Lung (tissue), 12 donors: ENCODE data around the gene C17orf113. TPM values are rescaled to one million over a fixed set of nuclear protein-coding genes. Genes with fewer than 3 reads are reported as not detected.

Experiments used
- ATAC-seq: fragments of 200-7000 bp; cut with Tn5 transposase; one replicate; pipeline ENCODE4 v1.9.1; 2020; ENCODE audit warnings: moderate number of reproducible peaks; ENCODE audit not compliant: insufficient read depth, low FRiP score
- DNase-seq, 3 donors: peaks; one replicate each; pipeline ENCODE4 v3.0.0-alpha.2; 2013 to 2017
- H3K27ac ChIP-seq, 2 donors: one replicate each; pipeline ENCODE4 v1.5.1; 2013; ENCODE audit warnings: mild to moderate bottlenecking in 2 of 2, moderate library complexity in 2 of 2, control low read depth in 1 of 2, inconsistent platforms in 1 of 2, low read depth in 1 of 2, low read length in 1 of 2
- H3K27me3 ChIP-seq, 3 donors: one replicate each; pipeline ENCODE4 v1.5.1; 2013; ENCODE audit warnings: low read length in 2 of 3; ENCODE audit not compliant: control insufficient read depth in 3 of 3, insufficient read depth in 3 of 3
- H3K36me3 ChIP-seq, 4 donors: one replicate each; pipeline ENCODE4 v1.5.1; 2013; ENCODE audit warnings: low read length in 4 of 4, mild to moderate bottlenecking in 1 of 4, moderate library complexity in 1 of 4; ENCODE audit not compliant: control insufficient read depth in 4 of 4, insufficient read depth in 4 of 4
- H3K4me1 ChIP-seq, 5 donors: one replicate each; pipeline ENCODE4 v1.5.1; 2013; ENCODE audit warnings: low read length in 5 of 5, mild to moderate bottlenecking in 2 of 5, moderate library complexity in 1 of 5; ENCODE audit not compliant: control insufficient read depth in 5 of 5, insufficient read depth in 5 of 5
- H3K4me3 ChIP-seq: one replicate; pipeline ENCODE4 v1.5.1; 2013; ENCODE audit warnings: mild to moderate bottlenecking, control low read depth, moderate library complexity
- H3K9ac ChIP-seq, 2 donors: one replicate each; pipeline ENCODE4 v1.5.1; 2013; ENCODE audit warnings: low read length in 2 of 2, control low read depth in 1 of 2; ENCODE audit not compliant: insufficient read depth in 1 of 2
- H3K9me3 ChIP-seq, 4 donors: one replicate each; pipeline ENCODE4 v1.5.1; 2013; ENCODE audit warnings: low read length in 3 of 4, mild to moderate bottlenecking in 1 of 4, moderate library complexity in 1 of 4; ENCODE audit not compliant: control insufficient read depth in 4 of 4, insufficient read depth in 3 of 4
- CTCF ChIP-seq: IDR thresholded peaks from 2 replicates; pipeline ENCODE4 v1.5.1; 2012; ENCODE audit warnings: mild to moderate bottlenecking; ENCODE audit errors: control extremely low read depth, extremely low read depth
- WGBS, 2 donors: extraction: QIAGEN DNeasy Blood & Tissue Kit; methylation state at CpG; one replicate each; pipeline ENCODE4 v1.1.7; 2013; 5-methylcytosine and 5-hydroxymethylcytosine counted together
- polyA plus RNA-seq, 2 donors: library from polyadenylated mRNA; stranded (reverse); fragments of 200-250 nt; gene quantifications; one replicate each; pipeline ENCODE4 v1.2.1, GENCODE V29; 2013
- total RNA-seq, 2 donors: library from RNA; depleted of rRNA in 1 of 2; stranded (reverse); fragments of >200 nt in 1 of 2; gene quantifications; one replicate each; pipeline ENCODE4 v1.2.1, GENCODE V29; 2014 to 2021
- donor health status: control.
- donor health status: control.
- donor health status: Bipolar disorder and iron deficiency.
- donor health status: healthy.
- donor health status: DM: yes; HTN: yes; CAD: no.

C17orf113 gene
- total and polyA plus RNA-seq, 4 donors, result 0.38 to 3.6 (median 1.2) TPM

GRCh38 chr17:42058063-42058462 lies 7.7 kb upstream of the C17orf113 start:
- Histone ChIP-seq H3K4me1 (no peaks in the 10 kb centered on the region), H3K27ac (no peak overlapping the region), H3K36me3 (no peaks in the 10 kb centered on the region), H3K9ac (no peak overlapping the region), H3K9me3 (peaks cover 0 to 4% (median 0%) of the 10 kb centered on the region in 4 donors), H3K4me3 (no peak overlapping the region), H3K27me3 (peaks cover 0 to 6% (median 1%) of the 10 kb centered on the region in 3 donors)
- no peak for DNase-seq
- WGBS, 2 donors, result 75 to 88% methylated on average over 7 of the region's 7 CpGs
- ATAC-seq, result no peak
- no peak for TF ChIP-seq CTCF

- Histone ChIP-seq H3K9ac (no peak overlapping the region), H3K4me1 (no peaks in the 10 kb centered on the region), H3K27me3 (peaks cover 0 to 10% (median 5%) of the 10 kb centered on the region in 3 donors), H3K36me3 (no peaks in the 10 kb centered on the region), H3K9me3 (peaks cover 0 to 4% (median 0%) of the 10 kb centered on the region in 4 donors), H3K4me3 (no peak overlapping the region), H3K27ac (no peak overlapping the region)
- 75 to 79% methylated on average over 3 of the region's 3 CpGs for WGBS, 2 donors
- no peak for TF ChIP-seq CTCF
- ATAC-seq (no peak), DNase-seq (no peak)
Observed at GRCh38 chr17:42056635-42057034, 6.2 kb upstream of the C17orf113 start.

GRCh38 chr17:42055496-42055895 lies 5.1 kb upstream of the C17orf113 start:
- Histone ChIP-seq H3K27me3 (peaks cover 0 to 10% (median 5%) of the 10 kb centered on the region in 3 donors), H3K9ac (no peak overlapping the region), H3K27ac (no peak overlapping the region), H3K4me3 (no peak overlapping the region), H3K9me3 (peaks cover 0 to 4% (median 0%) of the 10 kb centered on the region in 4 donors), H3K36me3 (no peaks in the 10 kb centered on the region), H3K4me1 (peaks cover 0 to 3% (median 0%) of the 10 kb centered on the region in 5 donors)
- TF ChIP-seq CTCF, result no peak
- ATAC-seq (no peak), DNase-seq (no peak)
- 61 to 84% methylated on average over 6 of the region's 6 CpGs for WGBS, 2 donors

DNA sequence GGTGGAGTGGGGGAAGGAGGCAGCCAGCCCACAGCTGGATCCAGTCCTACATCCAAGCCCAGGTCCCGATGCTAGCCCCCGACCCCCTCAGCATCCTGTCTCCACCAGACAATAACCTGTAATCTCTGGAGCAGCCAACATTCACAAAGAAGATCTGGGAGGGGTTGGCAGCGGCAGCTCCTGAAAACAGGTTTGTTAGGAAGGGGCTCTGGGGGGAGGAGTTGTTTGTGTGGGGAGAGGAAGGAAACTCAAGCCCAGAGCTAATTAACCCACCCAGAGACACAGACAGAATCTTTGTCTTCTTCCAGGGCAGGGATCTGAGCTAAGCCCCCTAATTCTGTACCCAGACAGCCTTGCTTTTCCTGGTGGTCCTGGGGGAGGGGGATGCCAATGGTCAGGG lies 4.6 kb upstream of the C17orf113 start:
- DNase-seq (no peak), ATAC-seq (no peak)
- H3K4me3 ChIP-seq, result no peak overlapping the region
- H3K27ac ChIP-seq, result no peak overlapping the region
- WGBS, 2 donors, result 37 to 48% methylated on average over 3 of the region's 3 CpGs
- H3K36me3 ChIP-seq, result no peaks in the 10 kb centered on the region
- H3K9ac ChIP-seq, result no peak overlapping the region
- peaks cover 0 to 10% (median 5%) of the 10 kb centered on the region in 3 donors for H3K27me3 ChIP-seq
- H3K4me1 ChIP-seq, result peaks cover 0 to 3% (median 0%) of the 10 kb centered on the region in 5 donors
- peaks cover 0 to 4% (median 0%) of the 10 kb centered on the region in 4 donors for H3K9me3 ChIP-seq
- TF ChIP-seq CTCF, result no peak
